Skeletal muscle satellite cell (primary cell): Measurements from ENCODE around the gene ECE2.

Source experiments
- H3K27me3 ChIP-seq: 2 replicates; pipeline ENCODE4 v1.7.0; 2013; ENCODE audit warnings: low read length; ENCODE audit not compliant: control insufficient read depth, insufficient read depth
- H3K36me3 ChIP-seq: 2 replicates; pipeline ENCODE4 v1.7.0; 2013; ENCODE audit warnings: mild to moderate bottlenecking, control low read depth, low read length; ENCODE audit not compliant: insufficient read depth
- H3K4me1 ChIP-seq: 2 replicates; pipeline ENCODE4 v1.7.0; 2013; ENCODE audit warnings: low read length; ENCODE audit not compliant: control insufficient read depth, insufficient read depth
- H3K4me2 ChIP-seq: 2 replicates; pipeline ENCODE4 v1.7.0; 2013; ENCODE audit warnings: mild to moderate bottlenecking, low read length
- H3K4me3 ChIP-seq: 2 replicates; pipeline ENCODE4 v1.7.0; 2013; ENCODE audit warnings: low read length
- H3K9ac ChIP-seq: 2 replicates; pipeline ENCODE4 v1.7.0; 2013; ENCODE audit warnings: mild to moderate bottlenecking, low read depth, low read length, moderate library complexity
- H3K9me3 ChIP-seq: replicated peaks from 2 replicates; pipeline ENCODE4 v1.7.0; 2013; ENCODE audit warnings: mild to moderate bottlenecking, control low read depth, low read length

The ECE2 gene

GRCh38 chr3:184284696-184285095, 8.9 kb downstream of the ECE2 start:
- Histone ChIP-seq H3K9me3 (peaks cover 2% of the 10 kb centered on the region), H3K36me3 (no peaks in the 10 kb centered on the region), H3K27me3 (peaks cover 37% of the 10 kb centered on the region), H3K9ac (no peak overlapping the region), H3K4me2 (no peak overlapping the region), H3K4me3 (no peak overlapping the region), H3K4me1 (no peaks in the 10 kb centered on the region)

- H3K4me1 ChIP-seq: no peaks in the 10 kb centered on the region
- peaks cover 34% of the 10 kb centered on the region for H3K27me3 ChIP-seq
- no peak overlapping the region for H3K9ac ChIP-seq
- H3K9me3 ChIP-seq: no peaks in the 10 kb centered on the region
- no peaks in the 10 kb centered on the region for H3K36me3 ChIP-seq
- H3K4me2 ChIP-seq: no peak overlapping the region
- no peak overlapping the region for H3K4me3 ChIP-seq
Measured at GRCh38 chr3:184289426-184289938, 13.7 kb downstream of the ECE2 start.

GRCh38 chr3:184290331-184290730, 14.5 kb downstream of the ECE2 start:
- Histone ChIP-seq H3K4me3 (no peak overlapping the region), H3K4me2 (no peak overlapping the region), H3K9me3 (no peaks in the 10 kb centered on the region), H3K36me3 (no peaks in the 10 kb centered on the region), H3K4me1 (no peaks in the 10 kb centered on the region), H3K9ac (no peak overlapping the region), H3K27me3 (peaks cover 31% of the 10 kb centered on the region)

- no peaks in the 10 kb centered on the region for H3K4me1 ChIP-seq
- H3K9ac ChIP-seq: no peak overlapping the region
- H3K36me3 ChIP-seq: no peaks in the 10 kb centered on the region
Measured at GRCh38 chr3:184291044-184291737, 15.4 kb downstream of the ECE2 start.

DNA sequence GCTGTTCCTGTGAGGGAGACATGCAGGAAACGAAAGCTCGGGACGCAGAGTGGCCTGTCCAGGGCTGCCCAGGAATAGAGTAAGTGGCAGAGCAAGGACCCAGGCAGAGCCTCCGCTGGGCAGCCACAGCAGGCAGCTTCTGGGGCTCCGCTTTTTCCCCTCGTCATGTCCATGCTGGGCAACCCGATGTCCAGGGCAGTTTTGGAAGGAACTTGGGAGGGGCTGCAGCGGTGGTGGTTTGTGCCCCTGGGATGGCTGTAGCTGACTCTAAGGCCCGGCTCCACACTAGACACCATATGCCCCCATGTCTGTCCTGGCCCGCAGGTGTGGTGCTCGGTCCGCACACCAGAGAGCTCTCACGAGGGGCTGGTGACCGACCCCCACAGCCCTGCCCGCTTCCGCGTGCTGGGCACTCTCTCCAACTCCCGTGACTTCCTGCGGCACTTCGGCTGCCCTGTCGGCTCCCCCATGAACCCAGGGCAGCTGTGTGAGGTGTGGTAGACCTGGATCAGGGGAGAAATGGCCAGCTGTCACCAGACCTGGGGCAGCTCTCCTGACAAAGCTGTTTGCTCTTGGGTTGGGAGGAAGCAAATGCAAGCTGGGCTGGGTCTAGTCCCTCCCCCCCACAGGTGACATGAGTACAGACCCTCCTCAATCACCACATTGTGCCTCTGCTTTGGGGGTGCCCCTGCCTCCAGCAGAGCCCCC, 16.1 kb downstream of the ECE2 start:
- H3K36me3 ChIP-seq: no peaks in the 10 kb centered on the region
- no peak overlapping the region for H3K4me2 ChIP-seq
- peaks cover 20% of the 10 kb centered on the region for H3K27me3 ChIP-seq
- no peak overlapping the region for H3K9ac ChIP-seq
- no peaks in the 10 kb centered on the region for H3K4me1 ChIP-seq
- H3K4me3 ChIP-seq: no peak overlapping the region
- no peaks in the 10 kb centered on the region for H3K9me3 ChIP-seq

More at GRCh38 chr3:184291044-184291737, 15.4 kb downstream of the ECE2 start:
- no peak overlapping the region for H3K4me3 ChIP-seq
- H3K27me3 ChIP-seq: peaks cover 23% of the 10 kb centered on the region
- H3K9me3 ChIP-seq: no peaks in the 10 kb centered on the region
- H3K4me2 ChIP-seq: no peak overlapping the region

DNA sequence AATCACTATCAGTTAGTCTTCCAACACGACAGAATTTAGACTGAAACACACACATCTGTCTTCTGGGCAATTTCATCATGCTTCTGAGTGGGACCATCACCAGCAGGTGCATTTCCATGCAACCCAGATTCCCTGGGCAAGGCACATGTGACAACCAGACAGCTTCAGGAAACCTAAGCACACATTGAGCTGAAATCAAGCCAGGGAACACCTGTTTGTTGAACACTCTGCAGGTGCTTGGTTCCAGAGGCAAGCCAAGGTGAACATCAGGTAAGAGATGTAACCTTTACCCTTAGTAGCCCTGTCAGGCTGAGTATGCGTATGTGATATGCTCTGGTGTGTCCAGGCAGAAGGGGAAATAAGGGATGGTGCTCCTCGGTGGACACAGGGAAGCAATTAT, 19.9 kb downstream of the ECE2 start:
- H3K4me3 ChIP-seq: no peak overlapping the region
- no peak overlapping the region for H3K4me2 ChIP-seq
- H3K9ac ChIP-seq: no peak overlapping the region
- H3K9me3 ChIP-seq: no peaks in the 10 kb centered on the region
- H3K36me3 ChIP-seq: peaks cover 9% of the 10 kb centered on the region
- H3K27me3 ChIP-seq: peaks cover 20% of the 10 kb centered on the region
- peaks cover 7% of the 10 kb centered on the region for H3K4me1 ChIP-seq

- Histone ChIP-seq H3K27me3 (peaks cover 20% of the 10 kb centered on the region), H3K4me2 (no peak overlapping the region), H3K4me3 (no peak overlapping the region), H3K9me3 (no peaks in the 10 kb centered on the region), H3K36me3 (peaks cover 17% of the 10 kb centered on the region), H3K4me1 (peaks cover 13% of the 10 kb centered on the region), H3K9ac (no peak overlapping the region)
Measured at GRCh38 chr3:184296616-184297015, 20.8 kb downstream of the ECE2 start.

- H3K4me2 ChIP-seq: peak within 1 kb of the TSS; percentile 92
- H3K9me3 ChIP-seq: no peaks in the 10 kb centered on the region
- H3K36me3 ChIP-seq: peaks cover 40% of the 10 kb centered on the region
- H3K27me3 ChIP-seq: peaks cover under 1% of the 10 kb centered on the region
- H3K4me3 ChIP-seq: peak within 1 kb of the TSS; percentile 96
- peak within 1 kb of the TSS; percentile 96 for H3K9ac ChIP-seq
- H3K4me1 ChIP-seq: peaks cover 17% of the 10 kb centered on the region
Measured at GRCh38 chr3:184298759-184299487, 23.1 kb downstream of the ECE2 start, which contains the start of gene PSMD2. Gene PSMD2, plus strand, starts transcription at chr3:184299241. Its CDS starts 26 bp downstream, at chr3:184299267.

DNA sequence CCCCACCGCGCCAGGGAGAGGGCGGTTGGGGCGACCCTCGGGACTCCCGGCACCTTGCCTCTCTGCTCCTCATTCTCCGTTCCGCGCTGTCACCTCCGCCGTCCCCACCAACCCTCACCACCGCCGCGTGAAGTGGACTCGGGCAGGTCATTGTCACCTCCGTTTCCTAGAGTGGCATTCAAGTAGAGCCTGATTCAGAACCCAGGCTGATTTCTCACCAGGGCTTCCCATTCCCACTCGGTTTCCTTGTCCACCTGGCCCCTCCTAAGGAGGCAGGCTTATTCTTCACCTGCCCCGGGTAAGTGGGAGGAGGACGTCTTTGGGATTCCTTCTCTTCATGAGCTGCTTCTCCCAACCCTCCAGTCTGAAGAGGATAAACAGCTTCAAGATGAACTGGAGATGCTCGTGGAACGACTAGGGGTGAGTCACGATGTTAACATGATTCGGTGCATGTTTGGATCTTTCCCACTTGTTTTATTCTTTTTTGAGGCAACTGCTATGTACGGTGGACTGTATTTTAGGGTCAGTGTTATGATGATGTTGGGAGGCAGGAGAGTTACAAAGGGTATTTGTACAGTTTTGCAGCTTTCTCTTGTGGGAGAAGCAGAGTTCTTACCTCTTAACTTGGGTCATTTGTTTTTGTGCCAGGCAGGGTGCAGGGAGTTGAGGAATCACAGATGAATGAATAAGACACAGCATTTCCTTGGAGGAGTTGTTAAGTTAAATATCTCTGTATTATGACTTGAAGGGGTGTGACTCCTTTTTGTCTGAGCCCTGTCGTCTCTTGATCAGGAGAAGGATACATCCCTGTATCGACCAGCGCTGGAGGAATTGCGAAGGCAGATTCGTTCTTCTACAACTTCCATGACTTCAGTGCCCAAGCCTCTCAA, 23.9 kb downstream of the ECE2 start:
- Histone ChIP-seq H3K4me3 (peak overlapping the region; percentile 96), H3K4me1 (peaks cover 17% of the 10 kb centered on the region), H3K4me2 (peak overlapping the region; percentile 91), H3K9ac (peak overlapping the region; percentile 96), H3K9me3 (no peaks in the 10 kb centered on the region), H3K36me3 (peaks cover 48% of the 10 kb centered on the region), H3K27me3 (no peaks in the 10 kb centered on the region)

- Histone ChIP-seq H3K9me3 (no peaks in the 10 kb centered on the region), H3K36me3 (peaks cover 53% of the 10 kb centered on the region), H3K4me3 (peak overlapping the region; percentile 96), H3K4me1 (peaks cover 17% of the 10 kb centered on the region), H3K9ac (peak overlapping the region; percentile 96), H3K27me3 (no peaks in the 10 kb centered on the region), H3K4me2 (peak overlapping the region; percentile 91)
Measured at GRCh38 chr3:184300378-184300720, 24.5 kb downstream of the ECE2 start.
